Activated CD4-positive, alpha-beta T cell treated with anti-CD3 and anti-CD28 coated beads, Interleukin-2, amount 50 U/mL, for 16 hours (primary cell): ENCODE measurements around the gene SAMD4A.
"Not testable (repeated sequence)": the region's sequence is repeated elsewhere in the genome, so short reads cannot be mapped to it uniquely, and the experiment has no call there.

ENCODE experiments used
- DNase-seq: peaks from one replicate; pipeline ENCODE4 v3.0.0-alpha.2; 2020

The SAMD4A gene

GRCh38 chr14:54738009-54738408, 171.1 kb downstream of the SAMD4A start:
- DNase-seq: no peak

GRCh38 chr14:54739514-54739913, 172.6 kb downstream of the SAMD4A start:
- no peak for DNase-seq

GRCh38 chr14:54742492-54743350, 175.8 kb downstream of the SAMD4A start:
- no peak for DNase-seq

- no peak for DNase-seq
Measured at GRCh38 chr14:54743382-54743781, 176.5 kb downstream of the SAMD4A start.

- no peak for DNase-seq
Measured at GRCh38 chr14:54746019-54746418, 179.1 kb downstream of the SAMD4A start.

DNA sequence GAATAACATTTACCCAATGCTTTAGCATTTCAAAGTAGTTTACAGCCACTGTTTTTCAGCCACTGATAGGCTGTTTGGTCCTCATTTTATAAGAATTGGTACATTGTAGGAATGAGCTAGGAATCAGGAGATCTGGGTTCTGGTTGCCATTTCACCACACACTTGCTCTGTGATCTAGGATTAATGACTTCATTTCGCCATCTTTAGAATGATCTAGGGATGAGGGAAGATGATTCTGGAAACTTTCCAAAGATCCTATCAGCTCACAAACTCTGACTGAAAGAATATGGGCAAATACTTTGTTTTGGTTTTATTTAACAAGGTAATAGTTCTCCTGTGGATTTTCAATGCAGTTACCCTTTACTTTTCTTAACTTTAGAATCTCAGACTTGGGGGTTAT, 180.7 kb downstream of the SAMD4A start:
- DNase-seq: no peak

- no peak for DNase-seq
Measured at GRCh38 chr14:54749180-54749579, 182.3 kb downstream of the SAMD4A start.

GRCh38 chr14:54749727-54750126, 182.8 kb downstream of the SAMD4A start:
- DNase-seq: no peak

DNA sequence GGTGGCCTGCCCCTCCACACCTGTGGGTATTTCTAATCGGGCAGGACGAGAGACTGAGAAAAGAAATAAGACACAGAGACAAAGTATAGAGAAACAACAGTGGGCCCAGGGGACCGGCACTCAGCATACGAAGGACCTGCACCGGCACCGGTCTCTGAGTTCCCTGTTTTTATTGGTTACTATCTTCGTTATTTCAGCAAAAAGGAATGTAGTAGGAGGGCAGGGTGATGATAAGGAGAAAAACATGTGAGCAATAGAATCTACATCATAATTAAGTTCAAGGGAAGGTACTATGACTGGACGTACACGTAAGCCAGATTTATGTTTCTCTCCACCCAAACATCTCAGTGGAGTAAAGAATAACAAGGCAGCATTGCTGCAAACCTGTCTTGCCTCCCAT, 185.7 kb downstream of the SAMD4A start:
- not testable (repeated sequence) for DNase-seq

GRCh38 chr14:54753396-54753795, 186.5 kb downstream of the SAMD4A start:
- not testable (repeated sequence) for DNase-seq

DNA sequence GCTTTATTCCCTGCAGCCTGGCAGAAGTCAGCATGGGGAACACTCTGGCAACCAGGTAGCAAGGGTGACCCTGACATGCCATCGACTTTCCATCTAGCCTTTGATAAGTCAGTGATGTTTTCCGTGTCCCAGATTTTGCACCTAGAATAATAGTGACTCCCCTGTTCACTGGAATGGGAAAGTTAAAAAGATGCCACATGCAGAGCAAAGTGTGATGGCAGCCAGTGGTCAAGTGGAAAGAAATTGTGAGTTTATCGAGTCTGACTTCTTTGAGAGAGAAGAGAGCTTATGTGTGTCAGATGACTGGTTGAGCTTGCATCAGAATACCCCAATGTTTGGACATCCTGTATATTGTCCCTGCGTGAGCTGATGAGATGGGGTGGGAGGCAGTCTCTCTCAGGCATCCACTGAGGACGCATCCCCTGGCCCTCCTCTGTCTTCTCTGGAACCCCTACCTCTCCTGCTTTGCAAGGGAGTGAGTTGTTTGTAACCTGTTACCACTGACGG, 187.2 kb downstream of the SAMD4A start:
- no peak for DNase-seq

- DNase-seq: no peak
Measured at GRCh38 chr14:54754623-54755386, 187.9 kb downstream of the SAMD4A start.

DNA sequence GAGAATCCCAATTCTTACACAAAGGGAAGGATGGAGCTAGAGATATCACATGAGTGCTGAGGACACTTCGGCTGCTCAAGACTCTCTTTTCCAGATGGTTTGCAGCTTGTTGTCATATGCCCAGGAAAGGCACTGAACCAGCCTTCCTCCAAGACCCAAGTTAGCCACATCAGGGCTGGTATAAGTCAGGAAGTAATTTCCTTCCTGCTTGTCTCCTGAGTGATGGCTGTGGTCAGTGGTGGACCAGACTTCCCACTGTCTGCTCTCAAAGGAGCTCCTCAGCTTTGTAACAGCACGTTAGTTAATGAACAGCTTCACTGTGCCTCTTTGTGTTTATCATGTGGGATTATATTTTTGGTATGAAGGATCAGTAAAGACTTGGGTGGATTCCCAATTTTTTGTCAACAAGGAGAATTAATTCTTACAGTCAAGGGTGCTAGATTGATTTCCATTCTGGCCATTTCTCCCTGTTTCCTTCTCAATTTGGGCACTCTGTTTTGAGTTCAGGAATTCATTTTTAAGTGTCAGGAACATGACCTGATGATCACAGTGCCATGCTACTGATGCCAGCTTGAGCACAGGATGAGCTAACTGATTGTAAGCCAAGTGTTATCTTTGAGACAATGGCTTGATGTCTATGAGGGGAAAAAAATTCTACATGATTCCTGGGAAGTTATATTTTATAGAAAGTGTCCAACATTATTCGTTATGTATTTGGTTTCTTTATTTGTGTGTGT, 189.9 kb downstream of the SAMD4A start:
- DNase-seq: no peak

DNA sequence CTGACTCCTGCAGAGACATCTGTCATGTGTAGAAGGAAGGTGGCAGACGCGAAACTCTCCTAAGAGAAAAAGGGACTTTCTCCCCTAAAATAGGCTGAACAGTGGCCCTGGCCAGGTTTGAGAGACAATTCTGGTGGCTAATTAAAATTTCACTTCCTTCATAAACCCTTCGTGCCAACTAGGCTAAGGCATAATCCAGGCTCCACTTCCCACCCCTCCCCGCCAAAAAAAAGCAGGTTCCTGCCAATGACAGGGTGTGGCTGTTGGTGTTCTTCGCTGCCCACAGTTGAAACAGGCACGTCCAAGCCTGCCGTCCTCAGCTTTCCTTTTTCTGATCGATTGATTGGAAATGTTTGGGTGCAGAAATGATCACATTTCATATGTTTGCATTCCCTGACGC, 191.1 kb downstream of the SAMD4A start:
- DNase-seq: no peak

GRCh38 chr14:54759982-54760585, 193.2 kb downstream of the SAMD4A start:
- no peak for DNase-seq

- DNase-seq: no peak
Measured at GRCh38 chr14:54760866-54761575, 194.1 kb downstream of the SAMD4A start.

- DNase-seq: no peak
Measured at GRCh38 chr14:54761835-54762234, 194.9 kb downstream of the SAMD4A start.

DNA sequence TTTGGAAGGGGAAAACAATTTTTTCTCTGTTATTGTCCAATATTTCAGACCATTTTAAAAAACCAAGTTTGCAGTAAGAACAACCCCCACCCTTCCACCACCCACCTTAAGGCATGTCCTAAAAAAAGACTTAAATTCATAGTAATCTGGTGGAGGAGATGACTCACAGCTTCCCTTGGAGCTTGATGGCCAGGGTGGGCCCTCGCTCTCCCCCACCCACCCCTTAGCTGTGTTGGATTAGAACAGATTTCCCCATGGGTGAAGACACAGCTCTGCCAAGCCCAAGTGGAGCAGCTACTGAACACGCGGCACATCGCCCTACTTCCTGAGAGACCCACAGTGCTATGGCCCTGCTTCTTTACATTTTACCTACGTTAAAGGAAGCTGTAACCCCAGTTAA, 195.4 kb downstream of the SAMD4A start:
- DNase-seq: no peak

- no peak for DNase-seq
Measured at GRCh38 chr14:54763761-54764160, 196.8 kb downstream of the SAMD4A start.

DNA sequence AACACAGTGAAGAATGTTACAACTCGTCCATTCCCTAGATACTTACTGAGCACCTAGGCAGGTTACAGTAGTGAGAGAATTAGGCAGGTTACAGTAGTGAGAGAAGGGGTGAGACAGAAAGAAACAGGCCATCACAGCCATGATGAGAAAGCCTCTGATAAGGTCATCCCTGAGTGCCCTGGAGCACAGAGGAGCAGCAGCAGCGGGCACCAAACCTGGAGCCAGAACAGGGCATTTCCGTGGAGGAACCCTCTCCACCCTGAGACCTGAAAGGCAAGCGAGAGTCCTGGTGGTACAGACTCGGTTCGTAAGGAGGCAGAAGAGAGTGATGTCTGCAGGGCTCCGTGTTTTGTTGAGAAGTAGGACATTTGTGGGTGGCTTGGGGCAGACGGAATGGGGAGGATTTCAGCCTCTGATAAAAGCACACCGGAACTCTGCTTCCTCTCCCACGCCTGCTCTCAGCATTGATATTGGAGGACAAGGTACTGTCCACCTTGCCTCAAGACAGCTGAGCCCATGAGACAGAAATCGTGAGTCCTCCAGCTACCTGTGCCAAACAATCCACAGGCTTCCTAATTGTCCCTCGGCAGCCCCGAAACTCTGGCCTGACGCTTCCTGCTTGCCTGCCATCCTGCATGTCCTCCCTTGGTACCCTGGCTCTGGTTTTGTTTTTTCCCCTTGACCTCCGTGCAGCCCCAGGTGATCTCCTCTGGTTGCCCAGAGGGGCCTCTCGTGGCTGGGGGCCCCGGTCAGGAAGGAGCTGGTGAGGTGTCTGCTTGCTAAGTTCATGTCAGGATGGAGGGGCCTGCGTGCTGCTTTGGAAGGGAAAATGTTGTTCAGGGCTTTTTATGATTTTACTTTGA, 199.6 kb downstream of the SAMD4A start:
- DNase-seq: no peak

GRCh38 chr14:54767139-54767431, 200.2 kb downstream of the SAMD4A start:
- no peak for DNase-seq
